ENCODE results near the gene PSMD5.

The PSMD5 gene

DNA sequence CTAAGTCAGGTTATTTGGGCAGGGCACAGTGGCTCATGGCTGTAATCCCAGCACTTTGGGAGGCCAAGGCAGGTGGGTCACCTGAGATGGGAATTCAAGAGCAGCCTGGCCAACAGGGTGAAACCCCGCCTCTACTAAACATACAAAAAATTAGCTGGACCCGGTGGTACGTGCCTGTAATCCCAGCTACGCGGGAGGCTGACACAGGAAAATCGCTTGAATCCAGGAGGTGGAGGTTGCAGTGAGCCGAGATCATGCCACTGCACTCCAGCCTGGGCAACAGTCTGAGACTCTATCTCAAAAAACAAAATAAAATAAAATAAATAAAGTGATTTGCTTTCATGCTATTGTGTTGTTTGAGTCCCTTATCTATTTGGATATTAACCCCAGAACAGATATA, 41.3 kb downstream of the PSMD5 start:
- DNase-seq: no peak

DNA sequence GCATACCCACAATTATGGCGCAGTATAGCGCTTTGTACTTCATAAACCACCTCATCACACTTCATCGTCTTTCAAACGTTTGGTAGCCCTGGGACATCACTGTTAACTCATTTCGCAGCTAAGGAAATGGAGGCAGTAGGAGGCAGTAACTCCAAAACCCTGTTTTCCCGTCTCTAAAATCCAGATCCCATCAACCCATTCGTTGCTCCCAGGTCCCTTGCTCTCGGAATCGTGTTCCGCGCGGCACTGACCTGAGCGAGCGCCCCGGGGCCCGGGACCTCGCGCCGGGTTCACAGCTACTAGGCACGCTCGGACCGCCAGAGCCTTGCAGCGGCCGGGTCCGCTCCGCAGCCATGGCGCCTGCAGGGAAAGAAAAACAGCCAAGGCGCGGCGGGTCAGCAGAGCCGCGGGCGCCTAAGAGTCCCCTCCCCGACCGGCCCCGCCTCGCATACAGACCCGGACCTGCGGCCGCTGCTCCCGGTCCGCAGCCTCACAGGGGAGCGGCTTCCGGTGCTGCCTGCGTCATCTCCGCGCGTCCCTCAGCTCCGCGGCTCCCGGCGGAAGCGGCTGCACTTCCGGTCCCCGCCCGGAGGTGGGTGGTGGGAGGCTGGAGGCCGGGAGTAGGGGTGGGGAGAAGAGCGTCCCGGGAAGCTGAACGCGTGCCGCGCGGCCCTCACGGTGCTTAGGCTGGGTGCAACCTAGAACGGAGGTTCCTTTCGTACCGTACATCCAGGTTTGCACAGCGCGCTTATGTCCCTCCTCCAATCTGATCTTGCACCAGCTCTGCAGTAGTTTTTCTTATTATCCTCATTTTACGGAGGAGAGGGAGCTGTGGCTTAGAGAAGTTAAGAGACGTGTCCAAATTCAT, 49.6 kb downstream of the PSMD5 start, which contains the start of gene FBXW2:
TSS of gene FBXW2 (minus strand) at position 519 of the 868 bp plus-strand sequence. CDS start 5,158 bp downstream, outside the sequence.
- DNase-seq: peak; percentile 95

DNA sequence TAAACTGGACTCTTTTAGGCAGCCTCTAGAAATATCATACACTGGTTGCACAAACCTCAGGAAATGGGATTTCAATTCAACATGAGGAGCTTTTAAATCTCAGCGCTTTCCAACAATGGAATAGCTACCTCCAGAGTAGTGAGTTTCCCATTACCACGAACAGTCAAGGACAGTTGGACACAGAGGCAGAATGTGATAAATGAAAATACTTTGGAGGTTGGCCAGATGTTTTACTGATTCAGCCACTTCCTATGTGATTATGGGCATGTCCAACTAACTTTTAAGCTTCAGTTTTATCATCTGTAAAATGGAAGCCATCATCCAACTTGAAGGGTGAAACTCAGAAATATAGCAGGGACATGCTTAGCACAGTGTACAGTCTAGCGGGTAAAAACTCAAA, 51.6 kb downstream of the PSMD5 start:
- DNase-seq: no peak

DNA sequence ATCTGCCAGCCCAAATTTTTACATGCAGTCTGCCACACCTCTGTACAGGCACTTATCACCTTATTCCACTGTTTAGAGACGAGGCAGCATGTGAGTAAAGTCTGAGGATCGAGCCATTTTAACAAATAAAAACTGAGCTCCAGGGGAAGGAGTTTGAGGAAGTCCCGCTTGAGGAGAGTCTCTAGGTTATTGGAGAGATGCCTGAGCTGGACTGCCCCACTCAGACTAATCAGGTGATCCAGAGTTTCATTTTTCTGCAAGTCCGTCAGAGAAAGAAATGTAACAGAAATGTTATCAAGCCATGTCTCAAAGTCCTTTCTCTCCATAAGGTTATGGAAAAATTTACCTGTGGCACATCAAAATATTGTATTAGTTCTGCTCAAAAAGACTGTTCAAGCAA, 54.8 kb downstream of the PSMD5 start:
- no peak for DNase-seq

DNA sequence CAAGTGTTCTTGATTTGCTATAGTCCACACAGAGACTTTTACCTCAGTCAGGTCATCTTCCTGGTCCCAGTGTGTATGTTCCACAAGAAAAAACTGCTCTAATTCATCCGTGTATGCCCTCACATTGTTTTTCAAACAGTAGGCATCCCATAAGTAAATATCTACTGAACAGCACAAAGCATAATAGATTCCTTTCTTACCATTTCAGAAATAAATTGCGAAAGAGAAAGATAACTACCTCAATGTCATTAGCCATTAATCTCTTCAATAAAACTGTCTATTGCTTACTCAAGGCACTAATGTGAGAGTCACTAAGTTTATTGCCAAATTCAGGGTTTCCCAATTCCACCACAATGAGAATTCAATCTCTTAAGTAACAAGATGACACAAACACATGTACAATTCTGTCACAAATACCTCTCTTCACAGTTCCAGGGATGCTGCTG, 59.1 kb downstream of the PSMD5 start:
- no peak for DNase-seq

DNA sequence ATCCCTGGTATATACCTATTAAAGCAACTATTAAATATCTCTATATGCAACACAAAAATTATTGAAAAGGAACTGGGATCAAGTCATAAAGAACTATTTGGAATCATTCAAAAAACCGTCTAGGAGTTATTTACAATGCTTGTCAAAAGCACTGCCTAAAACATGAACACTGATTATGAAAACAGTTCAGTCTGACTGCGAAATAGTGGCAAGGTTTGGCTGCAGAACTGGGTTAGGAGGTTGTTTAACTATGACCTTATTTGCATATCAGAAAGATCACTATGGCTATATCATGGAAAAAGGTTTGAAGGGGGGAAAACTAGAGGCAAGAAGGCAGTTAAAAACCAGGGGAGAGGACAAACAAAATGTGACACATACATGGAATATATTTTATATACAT, 61.5 kb downstream of the PSMD5 start:
- no peak for DNase-seq

DNA sequence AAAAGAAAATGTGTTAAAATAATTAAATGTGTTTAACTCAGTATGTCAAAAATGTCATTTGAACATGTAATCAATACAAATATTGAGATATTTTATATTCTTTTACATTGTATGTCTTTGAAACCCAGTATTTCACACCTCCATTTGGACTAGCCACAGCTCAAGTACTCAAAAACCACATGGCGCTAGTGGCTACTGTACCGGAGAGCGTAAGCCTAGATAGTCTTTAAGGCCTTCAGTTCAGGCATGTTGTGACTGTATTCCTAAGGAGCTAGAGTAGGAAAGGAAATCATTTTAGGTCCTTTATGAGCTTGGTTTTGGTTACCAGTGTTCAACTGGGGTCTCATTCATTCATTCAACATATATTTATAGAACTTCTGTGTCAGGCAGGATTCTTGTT, 62.4 kb downstream of the PSMD5 start:
- no peak for DNase-seq

DNA sequence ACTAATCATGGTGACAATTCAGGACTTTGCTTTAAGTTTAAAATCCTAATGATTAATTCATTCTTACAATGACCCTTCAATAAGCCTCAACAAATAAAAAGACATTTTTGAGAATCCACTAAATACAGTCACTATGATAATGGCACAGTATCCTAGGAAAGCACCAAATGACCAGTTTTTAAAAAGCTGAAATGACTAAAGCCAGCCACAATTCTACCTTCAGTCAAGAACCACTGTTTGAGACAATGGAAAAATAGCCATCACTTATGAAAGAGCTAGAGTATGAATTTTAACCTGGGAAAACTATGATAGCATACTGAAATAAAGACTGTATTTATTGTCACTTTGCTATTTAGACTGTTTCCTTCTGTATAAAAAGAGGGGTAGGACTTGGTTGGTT, 63.5 kb downstream of the PSMD5 start:
- DNase-seq: no peak

DNA sequence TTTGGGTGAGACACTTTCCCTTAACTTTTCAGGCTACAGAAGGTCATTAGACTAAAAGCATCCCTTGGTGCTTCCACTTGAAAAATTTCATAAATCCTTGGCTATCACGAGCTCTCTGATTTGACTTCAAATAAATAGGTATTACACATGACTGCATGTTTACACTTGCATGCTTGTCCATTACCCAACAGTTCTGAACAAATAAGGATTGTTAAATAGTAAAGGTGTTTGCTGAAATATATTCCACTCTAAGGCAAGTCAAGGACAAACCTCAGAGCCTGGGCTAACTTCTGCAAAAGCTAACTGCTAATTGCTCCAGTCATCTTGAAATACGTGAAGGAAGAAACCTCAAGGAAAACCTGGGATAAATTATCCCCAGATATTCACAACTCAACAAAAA, 64.0 kb downstream of the PSMD5 start:
- no peak for DNase-seq

DNA sequence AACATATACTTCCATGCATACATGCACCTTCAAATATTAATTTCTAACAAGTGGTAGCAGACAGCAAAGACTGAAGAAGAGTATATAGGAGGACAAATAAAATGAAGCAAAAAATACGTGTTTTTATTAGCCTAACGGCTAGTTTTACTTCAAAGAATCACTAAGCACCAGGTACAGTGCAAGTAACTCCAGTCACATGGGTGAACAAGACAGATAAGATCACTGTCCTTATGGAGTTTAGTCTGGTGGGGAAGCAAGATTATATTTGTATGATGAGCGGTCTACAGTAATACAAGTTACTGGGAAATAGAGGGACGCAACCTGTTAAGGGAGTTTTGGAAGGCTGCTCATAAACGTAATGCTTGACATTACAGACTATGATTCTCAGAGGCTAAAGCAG, 65.5 kb downstream of the PSMD5 start:
- no peak for DNase-seq

DNA sequence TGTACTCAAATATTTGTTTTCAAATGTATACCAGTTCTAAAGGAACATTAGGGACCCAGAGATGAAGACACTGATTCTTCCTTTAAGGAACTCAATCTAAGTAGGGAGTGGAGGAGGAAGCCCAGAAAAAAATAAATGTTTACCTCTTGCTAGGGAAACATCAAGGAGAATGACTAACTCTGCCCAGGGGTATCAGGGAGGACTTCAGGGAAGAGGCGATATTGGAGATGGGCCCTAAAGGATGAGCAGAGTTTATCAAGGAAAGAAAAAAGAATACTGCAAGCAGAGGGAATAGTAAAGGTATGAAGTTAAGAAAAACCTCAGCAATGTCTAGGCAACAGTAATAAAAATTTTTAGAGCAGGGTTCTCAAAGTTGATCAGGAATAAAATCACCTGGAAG, 65.9 kb downstream of the PSMD5 start:
- DNase-seq: no peak

DNA sequence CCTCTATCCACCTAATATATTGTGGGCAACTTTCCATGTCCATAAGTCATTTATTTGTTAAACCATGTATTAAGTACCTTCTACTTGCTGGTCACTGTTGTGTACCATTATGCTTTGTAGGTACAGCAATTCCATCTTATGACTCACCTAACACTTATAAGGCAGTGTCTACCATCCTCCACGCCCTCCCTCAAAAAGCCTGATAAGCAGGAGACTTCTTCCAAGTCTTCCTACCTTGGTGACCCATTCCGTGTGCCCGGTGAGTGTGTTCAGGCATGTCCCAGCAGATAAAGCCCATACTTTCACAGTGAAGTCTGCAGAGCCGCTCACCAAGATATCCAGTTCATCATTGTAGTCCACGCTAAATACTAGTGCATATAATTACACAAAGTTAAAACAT, 66.9 kb downstream of the PSMD5 start:
- DNase-seq: no peak

DNA sequence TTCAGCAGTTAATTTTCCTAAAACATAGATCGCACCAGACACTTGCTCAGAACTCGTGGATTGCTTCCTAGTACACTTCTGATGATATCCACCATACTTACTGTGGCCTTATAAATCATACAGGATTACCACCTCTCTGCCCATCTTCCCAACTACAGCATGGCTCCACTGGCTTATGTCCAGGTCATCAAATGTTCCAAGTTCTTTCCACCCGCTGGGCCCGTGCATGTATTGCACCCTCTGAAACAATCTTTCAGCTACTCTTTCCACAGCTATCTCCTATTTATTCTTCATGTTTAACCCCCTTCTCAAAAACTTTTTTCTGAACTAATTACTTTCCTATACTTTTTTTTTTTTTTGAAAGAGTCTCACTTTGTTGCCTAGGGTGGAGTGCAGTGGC, 68.0 kb downstream of the PSMD5 start:
- DNase-seq: no peak

DNA sequence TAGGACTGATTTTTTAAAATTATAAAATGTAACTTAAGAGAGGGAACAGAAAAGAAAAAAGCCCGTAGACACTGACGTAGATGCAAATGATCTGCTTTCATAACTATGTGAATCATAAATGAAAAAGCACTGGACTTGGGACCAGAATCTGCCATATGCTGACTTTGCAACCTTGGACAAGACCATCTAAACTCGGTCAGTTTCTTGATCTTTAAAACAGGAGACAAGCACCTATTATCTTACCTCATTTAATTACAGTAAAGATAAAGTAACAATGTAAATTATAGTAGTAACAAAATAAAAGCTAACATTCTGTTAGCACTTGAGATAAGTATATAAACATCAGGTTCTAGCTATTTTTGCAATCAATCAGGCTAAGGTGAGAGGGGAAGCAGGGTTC, 69.5 kb downstream of the PSMD5 start:
- no peak for DNase-seq

DNA sequence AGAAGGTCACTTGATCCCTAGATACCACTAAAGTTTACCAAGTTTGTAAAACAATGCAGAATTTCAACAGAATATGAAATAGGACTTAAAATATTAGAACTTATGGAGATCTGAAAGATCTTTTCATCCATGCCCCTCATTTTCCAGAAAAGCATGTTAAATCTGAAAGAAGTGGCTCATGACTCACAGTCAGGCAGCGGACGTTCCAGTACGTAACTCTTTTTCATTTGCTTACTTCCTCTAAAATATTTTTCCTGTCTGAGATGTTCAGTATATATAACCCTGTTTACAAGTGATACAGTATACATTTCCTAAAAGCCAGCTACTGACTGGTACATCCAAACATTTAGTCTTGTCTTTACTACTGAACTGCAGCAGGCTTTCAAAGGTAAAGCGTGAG, 71.8 kb downstream of the PSMD5 start:
- peak; percentile 24 for DNase-seq

DNA sequence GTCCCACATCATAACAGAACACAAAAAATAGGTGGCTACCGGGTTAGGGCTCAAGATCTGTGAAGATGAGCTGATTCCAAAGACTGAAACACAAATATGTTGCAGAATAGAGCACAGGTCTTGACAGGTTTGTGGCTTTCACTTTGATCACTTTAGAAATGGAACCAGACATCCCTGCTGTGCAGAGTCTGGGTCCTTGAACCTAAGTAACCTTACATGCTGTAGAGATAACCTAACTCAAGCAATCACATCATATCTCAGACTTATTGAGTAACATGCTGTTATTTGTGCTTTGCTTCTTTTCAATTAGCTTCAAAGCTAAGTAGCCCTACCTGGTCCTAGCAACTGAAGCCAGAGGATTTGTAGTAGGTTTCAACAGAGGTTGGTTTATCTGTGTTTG, 73.8 kb downstream of the PSMD5 start:
- DNase-seq: peak; percentile 41

DNA sequence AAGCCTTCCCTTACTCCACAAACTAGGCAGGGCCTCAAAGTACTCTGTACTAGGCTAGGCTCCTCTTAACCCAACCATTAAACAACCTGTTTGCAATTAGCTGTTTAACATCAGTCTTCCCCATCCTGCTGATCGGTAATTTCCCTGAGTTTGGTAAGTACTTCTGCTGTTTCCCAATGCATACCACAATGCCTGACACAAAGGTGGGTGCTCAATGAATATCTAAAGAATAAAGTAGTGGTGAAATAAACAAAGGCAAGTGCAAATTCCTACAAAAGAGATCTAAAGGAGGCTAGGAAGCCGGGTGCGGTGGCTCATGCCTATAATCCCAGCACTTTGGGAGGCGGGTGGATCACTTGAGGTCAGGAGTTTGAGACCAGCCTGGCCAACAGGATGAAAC, 74.5 kb downstream of the PSMD5 start:
- DNase-seq: no peak

DNA sequence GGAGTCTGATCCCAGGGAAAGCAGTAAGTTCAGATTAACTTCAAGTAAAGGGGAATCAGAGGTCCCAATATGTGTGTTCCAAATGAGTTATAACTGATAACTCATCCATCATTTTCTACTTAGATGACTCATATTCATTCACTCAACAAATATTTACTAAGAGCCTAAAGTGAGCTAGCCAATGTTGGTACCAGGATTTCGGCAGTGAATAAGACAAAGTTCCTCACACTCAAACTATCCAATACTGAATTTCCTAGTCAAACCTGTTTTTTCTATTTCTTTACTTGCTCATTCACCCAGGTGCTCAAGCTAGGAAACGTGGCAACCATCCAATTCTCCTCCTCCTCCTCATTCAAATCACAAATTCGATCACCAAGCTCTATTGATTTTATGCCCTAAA, 75.3 kb downstream of the PSMD5 start:
- no peak for DNase-seq

Data from activated CD4-positive, alpha-beta T cell treated with anti-CD3 and anti-CD28 coated beads, Interleukin-2, Interleukin-6, amounts not matched to agents 100 ng/mL and 50 ng/mL, durations not matched to agents 16 hours and 8 hours (primary cell).